WTC11 (cell line): ENCODE data around the gene ZNF324B. TPM values are rescaled to one million over a fixed set of nuclear protein-coding genes. Genes with fewer than 3 reads are reported as not detected.

ENCODE experiments used
- ATAC-seq: fragments of 200-7000 bp; cut with Tn5 transposase; 2 replicates; pipeline ENCODE4 v1.10.0; 2021; ENCODE audit warnings: mild to moderate bottlenecking, moderate library complexity
- CTCF ChIA-PET: fragments of 300-600 bp; sonication (Branson Sonifier 250); formaldehyde crosslinking; loops from one replicate; lab custom pipeline; 2021; ENCODE audit warnings: antibody characterized with exemption; lab: Charles Lee
- POLR2A ChIA-PET: fragments of 350-600 bp; sonication (Branson Sonifier 250); formaldehyde crosslinking; loops from one replicate; lab custom pipeline; 2021; ENCODE audit warnings: antibody characterized with exemption; lab: Charles Lee
- DNase-seq: peaks from one replicate; pipeline ENCODE4 v3.0.0; 2021; ENCODE audit warnings: low spot score
- H3K27ac Mint-ChIP-seq: 2 replicates; pipeline ENCODE4 v1.8.0; 2021; ENCODE audit warnings: mixed read lengths
- H3K27me3 Mint-ChIP-seq: 2 replicates; pipeline ENCODE4 v1.8.0; 2021; ENCODE audit warnings: low read depth, mild to moderate bottlenecking, moderate library complexity, mixed read lengths
- H3K36me3 Mint-ChIP-seq: 2 replicates; pipeline ENCODE4 v1.8.0; 2021; ENCODE audit warnings: mixed read lengths
- H3K4me1 Mint-ChIP-seq: 2 replicates; pipeline ENCODE4 v1.8.0; 2022; ENCODE audit warnings: mixed read lengths
- H3K4me3 Mint-ChIP-seq: 2 replicates; pipeline ENCODE4 v1.8.0; 2021; ENCODE audit warnings: mild to moderate bottlenecking, moderate library complexity, mixed read lengths
- H3K9me3 Mint-ChIP-seq: 2 replicates; pipeline ENCODE4 v1.8.0; 2021; ENCODE audit warnings: mixed read lengths
- ARID4B ChIP-seq: sonication (generic); formaldehyde crosslinking; IDR thresholded peaks from 2 replicates; pipeline ENCODE4 v1.8.0; 2023; ENCODE audit warnings: missing genetic modification reagents, mild to moderate bottlenecking, borderline replicate concordance
- E2F4 ChIP-seq: sonication (generic); formaldehyde crosslinking; IDR thresholded peaks from 2 replicates; pipeline ENCODE4 v1.8.1; 2022; ENCODE audit warnings: low read depth, mild to moderate bottlenecking, moderate library complexity, missing genetic modification reagents, borderline replicate concordance
- GTF2I ChIP-seq: fragments of 250-450 bp; sonication (Bioruptor Pico); conservative IDR thresholded peaks from 2 replicates; pipeline ENCODE4 v1.4.0; 2021; ENCODE audit warnings: mild to moderate bottlenecking
- HMGA2 ChIP-seq: fragments of 250-450 bp; sonication (Bioruptor Pico); IDR thresholded peaks from 2 replicates; pipeline ENCODE4 v1.4.0; 2021; ENCODE audit warnings: mild to moderate bottlenecking, moderate library complexity
- JAZF1 ChIP-seq: fragments of 250-450 bp; sonication (Bioruptor Pico); IDR thresholded peaks from 2 replicates; pipeline ENCODE4 v1.9.0; 2021; ENCODE audit warnings: moderate library complexity, mild to moderate bottlenecking, inconsistent platforms
- NFYB ChIP-seq: sonication (generic); formaldehyde crosslinking; conservative IDR thresholded peaks from 2 replicates; pipeline ENCODE4 v1.8.0; 2022; ENCODE audit warnings: low read depth, missing genetic modification reagents
- PREB ChIP-seq: sonication (generic); formaldehyde crosslinking; IDR thresholded peaks from 2 replicates; pipeline ENCODE4 v1.8.1; 2022; ENCODE audit warnings: mild to moderate bottlenecking, missing genetic modification reagents, moderate library complexity, borderline replicate concordance
- STAT6 ChIP-seq: sonication (generic); formaldehyde crosslinking; conservative IDR thresholded peaks from 2 replicates; pipeline ENCODE4 v1.8.1; 2023; ENCODE audit warnings: mild to moderate bottlenecking, low read depth, missing genetic modification reagents, moderate library complexity
- ZNF232 ChIP-seq: sonication (generic); formaldehyde crosslinking; IDR thresholded peaks from 2 replicates; pipeline ENCODE4 v1.8.0; 2022; ENCODE audit warnings: mild to moderate bottlenecking, missing genetic modification reagents
- total RNA-seq: library from RNA; stranded (reverse); gene quantifications from 3 replicates; pipeline ENCODE4 v1.2.3, GENCODE V29; 2021
- TF ChIP-seq, protein P1 (sequence below): fragments of 250-450 bp; sonication (Bioruptor Pico); IDR thresholded peaks from 2 replicates; pipeline ENCODE4 v2.1.2; 2022; ENCODE audit warnings: mild to moderate bottlenecking, moderate library complexity
- TF ChIP-seq, protein P2 (sequence below): fragments of 250-450 bp; sonication (Bioruptor Pico); IDR thresholded peaks from 2 replicates; pipeline ENCODE4 v1.9.0; 2021; ENCODE audit warnings: mild to moderate bottlenecking, borderline replicate concordance
- TF ChIP-seq, protein P3 (sequence below): sonication (generic); formaldehyde crosslinking; IDR thresholded peaks from 2 replicates; pipeline ENCODE4 v1.8.1; 2023; ENCODE audit warnings: mild to moderate bottlenecking, missing genetic modification reagents
- TF ChIP-seq, protein P4 (sequence below): fragments of 200-600 bp; IDR thresholded peaks from 2 replicates; pipeline ENCODE4 v1.8.0; 2022; ENCODE audit warnings: antibody characterized with exemption

Gene ZNF324B
- total RNA-seq, 1 experiment from 2014 or later, result 4.0 TPM

DNA sequence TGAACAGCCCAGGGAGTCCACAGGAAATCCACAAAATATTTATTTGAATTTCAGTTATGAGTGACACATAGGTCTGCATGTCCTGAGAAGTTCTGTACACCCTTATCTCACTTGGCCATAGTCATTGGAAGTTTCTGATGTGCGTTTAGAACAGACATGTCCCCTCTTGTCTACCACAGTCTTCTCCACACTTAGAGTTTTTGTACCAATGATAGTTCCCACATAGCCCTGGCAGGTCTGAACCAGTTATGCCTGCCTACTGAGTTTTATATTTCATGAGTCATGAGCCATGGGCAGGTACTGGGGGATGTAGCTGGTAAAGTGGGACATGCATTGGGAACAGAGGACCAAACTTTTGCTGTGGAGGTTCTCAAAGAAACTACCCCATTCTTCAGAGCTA, 22.8 kb upstream of the ZNF324B start (continued):
- no peak for TF ChIP-seq GTF2I (CRISPR knock-in tag)

DNA sequence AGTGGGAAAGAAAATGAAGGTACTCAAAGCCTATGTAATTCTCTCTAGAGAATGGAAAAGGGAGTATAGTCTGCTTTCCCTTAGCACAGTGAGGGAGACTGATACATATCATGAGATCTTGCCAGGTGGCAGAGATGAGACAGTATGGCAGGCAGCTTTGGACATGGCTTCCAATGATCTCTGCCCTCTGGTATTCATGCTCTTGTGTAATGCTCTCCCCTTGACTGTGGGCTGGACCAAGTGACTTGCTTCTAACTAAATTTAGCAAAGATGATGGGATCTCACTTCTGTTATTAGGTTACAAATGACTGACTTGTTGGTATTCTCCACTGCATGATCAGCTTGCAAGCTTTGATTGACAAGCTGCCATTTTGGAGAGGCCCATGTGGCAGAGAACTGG, 21.7 kb upstream of the ZNF324B start:
- H3K27me3 Mint-ChIP-seq, result peaks cover 67% of the 10 kb centered on the region
- TF ChIP-seq, protein P1, sequence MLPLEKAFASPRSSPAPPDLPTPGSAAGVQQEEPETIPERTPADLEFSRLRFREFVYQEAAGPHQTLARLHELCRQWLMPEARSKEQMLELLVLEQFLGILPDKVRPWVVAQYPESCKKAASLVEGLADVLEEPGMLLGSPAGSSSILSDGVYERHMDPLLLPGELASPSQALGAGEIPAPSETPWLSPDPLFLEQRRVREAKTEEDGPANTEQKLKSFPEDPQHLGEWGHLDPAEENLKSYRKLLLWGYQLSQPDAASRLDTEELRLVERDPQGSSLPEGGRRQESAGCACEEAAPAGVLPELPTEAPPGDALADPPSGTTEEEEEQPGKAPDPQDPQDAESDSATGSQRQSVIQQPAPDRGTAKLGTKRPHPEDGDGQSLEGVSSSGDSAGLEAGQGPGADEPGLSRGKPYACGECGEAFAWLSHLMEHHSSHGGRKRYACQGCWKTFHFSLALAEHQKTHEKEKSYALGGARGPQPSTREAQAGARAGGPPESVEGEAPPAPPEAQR (CRISPR knock-in tag), result no peak
- TF ChIP-seq STAT6 (CRISPR knock-in tag) (no peak), ARID4B (CRISPR knock-in tag) (no peak), PREB (no peak), ZNF232 (CRISPR knock-in tag) (no peak), JAZF1 (CRISPR knock-in tag) (no peak)
- TF ChIP-seq, protein P2, sequence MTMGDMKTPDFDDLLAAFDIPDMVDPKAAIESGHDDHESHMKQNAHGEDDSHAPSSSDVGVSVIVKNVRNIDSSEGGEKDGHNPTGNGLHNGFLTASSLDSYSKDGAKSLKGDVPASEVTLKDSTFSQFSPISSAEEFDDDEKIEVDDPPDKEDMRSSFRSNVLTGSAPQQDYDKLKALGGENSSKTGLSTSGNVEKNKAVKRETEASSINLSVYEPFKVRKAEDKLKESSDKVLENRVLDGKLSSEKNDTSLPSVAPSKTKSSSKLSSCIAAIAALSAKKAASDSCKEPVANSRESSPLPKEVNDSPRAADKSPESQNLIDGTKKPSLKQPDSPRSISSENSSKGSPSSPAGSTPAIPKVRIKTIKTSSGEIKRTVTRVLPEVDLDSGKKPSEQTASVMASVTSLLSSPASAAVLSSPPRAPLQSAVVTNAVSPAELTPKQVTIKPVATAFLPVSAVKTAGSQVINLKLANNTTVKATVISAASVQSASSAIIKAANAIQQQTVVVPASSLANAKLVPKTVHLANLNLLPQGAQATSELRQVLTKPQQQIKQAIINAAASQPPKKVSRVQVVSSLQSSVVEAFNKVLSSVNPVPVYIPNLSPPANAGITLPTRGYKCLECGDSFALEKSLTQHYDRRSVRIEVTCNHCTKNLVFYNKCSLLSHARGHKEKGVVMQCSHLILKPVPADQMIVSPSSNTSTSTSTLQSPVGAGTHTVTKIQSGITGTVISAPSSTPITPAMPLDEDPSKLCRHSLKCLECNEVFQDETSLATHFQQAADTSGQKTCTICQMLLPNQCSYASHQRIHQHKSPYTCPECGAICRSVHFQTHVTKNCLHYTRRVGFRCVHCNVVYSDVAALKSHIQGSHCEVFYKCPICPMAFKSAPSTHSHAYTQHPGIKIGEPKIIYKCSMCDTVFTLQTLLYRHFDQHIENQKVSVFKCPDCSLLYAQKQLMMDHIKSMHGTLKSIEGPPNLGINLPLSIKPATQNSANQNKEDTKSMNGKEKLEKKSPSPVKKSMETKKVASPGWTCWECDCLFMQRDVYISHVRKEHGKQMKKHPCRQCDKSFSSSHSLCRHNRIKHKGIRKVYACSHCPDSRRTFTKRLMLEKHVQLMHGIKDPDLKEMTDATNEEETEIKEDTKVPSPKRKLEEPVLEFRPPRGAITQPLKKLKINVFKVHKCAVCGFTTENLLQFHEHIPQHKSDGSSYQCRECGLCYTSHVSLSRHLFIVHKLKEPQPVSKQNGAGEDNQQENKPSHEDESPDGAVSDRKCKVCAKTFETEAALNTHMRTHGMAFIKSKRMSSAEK (CRISPR knock-in tag), result no peak
- TF ChIP-seq, all 79 proteins: peak for 0
- Mint-ChIP-seq H3K36me3 (peaks cover 50% of the 10 kb centered on the region), H3K4me1 (no peaks in the 10 kb centered on the region), H3K4me3 (no peak overlapping the region), H3K9me3 (peaks cover 85% of the 10 kb centered on the region), H3K27ac (no peak overlapping the region)
- POLR2A ChIA-PET, result no interaction called here
- CTCF ChIA-PET, result no interaction called here
- no peak for DNase-seq
- no peak for ATAC-seq

- peaks cover 90% of the 10 kb centered on the region for H3K9me3 Mint-ChIP-seq
- H3K27me3 Mint-ChIP-seq, result peaks cover 67% of the 10 kb centered on the region
- ChIA-PET CTCF (no interaction called here), POLR2A (no interaction called here)
- H3K4me1 Mint-ChIP-seq, result no peaks in the 10 kb centered on the region; the same call in 1 of the 2 replicates
- peaks cover 89% of the 10 kb centered on the region for H3K36me3 Mint-ChIP-seq
- no peak for DNase-seq
- no peak for ATAC-seq
- no peak overlapping the region for H3K27ac Mint-ChIP-seq
- no peak overlapping the region for H3K4me3 Mint-ChIP-seq
- TF ChIP-seq ZNF232 (CRISPR knock-in tag) (no peak), E2F4 (CRISPR knock-in tag) (no peak), NFYB (CRISPR knock-in tag) (no peak), HMGA2 (no peak)
- TF ChIP-seq, protein P3, sequence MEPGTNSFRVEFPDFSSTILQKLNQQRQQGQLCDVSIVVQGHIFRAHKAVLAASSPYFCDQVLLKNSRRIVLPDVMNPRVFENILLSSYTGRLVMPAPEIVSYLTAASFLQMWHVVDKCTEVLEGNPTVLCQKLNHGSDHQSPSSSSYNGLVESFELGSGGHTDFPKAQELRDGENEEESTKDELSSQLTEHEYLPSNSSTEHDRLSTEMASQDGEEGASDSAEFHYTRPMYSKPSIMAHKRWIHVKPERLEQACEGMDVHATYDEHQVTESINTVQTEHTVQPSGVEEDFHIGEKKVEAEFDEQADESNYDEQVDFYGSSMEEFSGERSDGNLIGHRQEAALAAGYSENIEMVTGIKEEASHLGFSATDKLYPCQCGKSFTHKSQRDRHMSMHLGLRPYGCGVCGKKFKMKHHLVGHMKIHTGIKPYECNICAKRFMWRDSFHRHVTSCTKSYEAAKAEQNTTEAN (CRISPR knock-in tag), result no peak
- TF ChIP-seq, protein P4, sequence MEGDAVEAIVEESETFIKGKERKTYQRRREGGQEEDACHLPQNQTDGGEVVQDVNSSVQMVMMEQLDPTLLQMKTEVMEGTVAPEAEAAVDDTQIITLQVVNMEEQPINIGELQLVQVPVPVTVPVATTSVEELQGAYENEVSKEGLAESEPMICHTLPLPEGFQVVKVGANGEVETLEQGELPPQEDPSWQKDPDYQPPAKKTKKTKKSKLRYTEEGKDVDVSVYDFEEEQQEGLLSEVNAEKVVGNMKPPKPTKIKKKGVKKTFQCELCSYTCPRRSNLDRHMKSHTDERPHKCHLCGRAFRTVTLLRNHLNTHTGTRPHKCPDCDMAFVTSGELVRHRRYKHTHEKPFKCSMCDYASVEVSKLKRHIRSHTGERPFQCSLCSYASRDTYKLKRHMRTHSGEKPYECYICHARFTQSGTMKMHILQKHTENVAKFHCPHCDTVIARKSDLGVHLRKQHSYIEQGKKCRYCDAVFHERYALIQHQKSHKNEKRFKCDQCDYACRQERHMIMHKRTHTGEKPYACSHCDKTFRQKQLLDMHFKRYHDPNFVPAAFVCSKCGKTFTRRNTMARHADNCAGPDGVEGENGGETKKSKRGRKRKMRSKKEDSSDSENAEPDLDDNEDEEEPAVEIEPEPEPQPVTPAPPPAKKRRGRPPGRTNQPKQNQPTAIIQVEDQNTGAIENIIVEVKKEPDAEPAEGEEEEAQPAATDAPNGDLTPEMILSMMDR, result no peak
These were observed 17.2 kb upstream of the ZNF324B start for GRCh38 chr19:58434217-58434616.
